BE2C (cell line): Measurements from ENCODE around the gene DAP3.
"Not testable (repeated sequence)": the region's sequence is repeated elsewhere in the genome, so short reads cannot be mapped to it uniquely, and the experiment has no call there.

Experiments used
- DNase-seq: peaks from one replicate; pipeline ENCODE4 v3.0.0-alpha.2; 2020
- H3K27me3 ChIP-seq: fragments of 250-450 bp; sonication (Bioruptor Pico); 2 replicates; pipeline ENCODE4 v1.5.1; 2020; ENCODE audit warnings: mild to moderate bottlenecking
- H3K36me3 ChIP-seq: fragments of 250-450 bp; sonication (Bioruptor Pico); 2 replicates; pipeline ENCODE4 v1.5.1; 2020; ENCODE audit warnings: mild to moderate bottlenecking
- H3K4me1 ChIP-seq: fragments of 250-450 bp; sonication (Bioruptor Pico); 2 replicates; pipeline ENCODE4 v1.5.1; 2020
- H3K4me3 ChIP-seq: 2 replicates; pipeline ENCODE4 v1.5.1; 2011; ENCODE audit warnings: low read depth, low read length
- H3K9me3 ChIP-seq: fragments of 250-450 bp; sonication (Bioruptor Pico); 2 replicates; pipeline ENCODE4 v1.5.1; 2020
- TF ChIP-seq, protein P1 (sequence below): IDR thresholded peaks from 2 replicates; pipeline ENCODE4 v1.5.1; 2012; ENCODE audit warnings: mild to moderate bottlenecking, low read depth, low read length

DAP3 gene

DNA sequence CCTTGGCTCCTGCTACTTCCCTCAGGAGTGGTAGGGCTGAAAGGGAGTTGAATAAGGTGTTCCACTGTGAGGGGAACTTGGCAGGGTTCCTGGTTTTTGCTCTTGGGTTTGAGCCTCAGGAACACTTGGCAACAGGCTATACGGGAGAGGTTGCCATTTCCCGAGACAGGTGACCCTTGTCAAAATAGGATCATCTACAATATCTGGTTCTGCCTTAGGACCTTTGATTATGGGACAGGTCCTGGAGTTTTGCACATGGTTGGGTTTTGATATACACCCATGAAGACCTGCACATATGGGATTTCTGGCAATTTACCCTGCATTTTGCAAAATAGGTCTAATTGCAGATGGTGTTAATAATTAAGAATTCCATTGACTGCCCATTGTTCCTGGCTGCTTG lies 31.4 kb upstream of the DAP3 start:
- H3K36me3 ChIP-seq: peaks cover 31% of the 10 kb centered on the region
- H3K4me1 ChIP-seq: no peaks in the 10 kb centered on the region
- no peaks in the 10 kb centered on the region for H3K9me3 ChIP-seq
- no peak for DNase-seq
- H3K27me3 ChIP-seq: no peaks in the 10 kb centered on the region
- TF ChIP-seq, protein P1, sequence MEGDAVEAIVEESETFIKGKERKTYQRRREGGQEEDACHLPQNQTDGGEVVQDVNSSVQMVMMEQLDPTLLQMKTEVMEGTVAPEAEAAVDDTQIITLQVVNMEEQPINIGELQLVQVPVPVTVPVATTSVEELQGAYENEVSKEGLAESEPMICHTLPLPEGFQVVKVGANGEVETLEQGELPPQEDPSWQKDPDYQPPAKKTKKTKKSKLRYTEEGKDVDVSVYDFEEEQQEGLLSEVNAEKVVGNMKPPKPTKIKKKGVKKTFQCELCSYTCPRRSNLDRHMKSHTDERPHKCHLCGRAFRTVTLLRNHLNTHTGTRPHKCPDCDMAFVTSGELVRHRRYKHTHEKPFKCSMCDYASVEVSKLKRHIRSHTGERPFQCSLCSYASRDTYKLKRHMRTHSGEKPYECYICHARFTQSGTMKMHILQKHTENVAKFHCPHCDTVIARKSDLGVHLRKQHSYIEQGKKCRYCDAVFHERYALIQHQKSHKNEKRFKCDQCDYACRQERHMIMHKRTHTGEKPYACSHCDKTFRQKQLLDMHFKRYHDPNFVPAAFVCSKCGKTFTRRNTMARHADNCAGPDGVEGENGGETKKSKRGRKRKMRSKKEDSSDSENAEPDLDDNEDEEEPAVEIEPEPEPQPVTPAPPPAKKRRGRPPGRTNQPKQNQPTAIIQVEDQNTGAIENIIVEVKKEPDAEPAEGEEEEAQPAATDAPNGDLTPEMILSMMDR: no peak
- no peak overlapping the region for H3K4me3 ChIP-seq

DNA sequence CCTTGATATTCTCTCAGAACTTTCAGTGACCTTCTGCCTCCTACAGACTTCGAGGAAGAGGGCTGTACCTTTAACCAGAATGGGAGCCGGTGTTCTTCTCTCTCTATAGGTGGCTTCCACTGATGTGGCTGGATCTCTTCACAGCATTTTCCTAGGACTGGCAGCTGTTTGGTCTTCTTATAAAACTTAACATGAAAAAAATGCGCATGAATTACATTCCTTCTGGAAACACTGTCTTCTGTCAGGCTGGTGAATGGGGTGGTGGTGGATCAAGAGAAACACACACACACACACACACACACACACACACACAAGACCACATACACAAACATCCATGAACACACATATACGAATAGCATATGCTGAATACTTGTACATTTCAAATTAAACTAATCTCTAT lies 27.7 kb upstream of the DAP3 start:
- H3K27me3 ChIP-seq, DNase-seq, H3K4me3 ChIP-seq, H3K4me1 ChIP-seq, H3K9me3 ChIP-seq: not testable (repeated sequence)
- peaks cover 56% of the 10 kb centered on the region for H3K36me3 ChIP-seq

DNA sequence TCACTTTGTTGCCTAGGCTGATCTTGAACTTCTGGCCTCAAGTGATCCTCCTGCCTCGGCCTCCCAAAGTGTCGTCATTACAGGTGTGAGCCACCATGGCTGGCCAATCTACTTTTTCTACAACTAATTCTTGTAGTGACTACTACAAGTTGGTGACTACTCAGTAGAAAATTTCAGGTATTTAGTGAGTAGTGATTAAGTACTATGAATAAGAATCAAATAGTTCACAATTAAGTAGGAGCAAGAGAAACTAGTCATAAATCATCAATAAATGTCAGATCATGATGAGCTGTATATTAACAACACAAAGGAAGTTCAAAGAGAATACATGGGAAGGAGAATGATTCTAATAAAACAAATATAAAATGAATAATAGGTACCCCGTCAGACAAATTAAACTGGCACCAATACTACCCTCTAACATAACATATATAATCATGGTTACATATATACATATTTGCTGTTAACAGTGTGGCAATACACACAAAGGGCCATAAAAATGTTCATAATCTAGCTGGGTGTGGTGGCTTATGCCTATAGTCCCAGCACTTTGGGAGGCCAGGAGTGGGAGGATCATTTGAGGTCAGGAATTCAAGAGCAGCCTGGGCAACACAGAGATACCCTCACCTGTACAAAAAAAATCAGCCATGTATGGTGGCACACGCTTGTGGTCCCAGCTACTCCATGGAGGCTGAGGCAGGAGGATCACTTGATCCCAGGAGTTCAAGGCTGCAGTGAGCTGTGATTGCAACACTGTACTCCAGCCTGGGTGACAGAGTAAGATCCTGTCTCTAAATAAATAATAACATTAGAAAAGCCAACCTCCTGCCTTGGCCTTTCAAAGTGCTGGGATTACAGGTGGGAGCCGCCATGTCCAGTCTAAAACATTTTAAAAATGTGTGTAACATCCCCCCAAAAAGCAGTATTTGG lies 19.4 kb upstream of the DAP3 start:
- no peak for DNase-seq

DNA sequence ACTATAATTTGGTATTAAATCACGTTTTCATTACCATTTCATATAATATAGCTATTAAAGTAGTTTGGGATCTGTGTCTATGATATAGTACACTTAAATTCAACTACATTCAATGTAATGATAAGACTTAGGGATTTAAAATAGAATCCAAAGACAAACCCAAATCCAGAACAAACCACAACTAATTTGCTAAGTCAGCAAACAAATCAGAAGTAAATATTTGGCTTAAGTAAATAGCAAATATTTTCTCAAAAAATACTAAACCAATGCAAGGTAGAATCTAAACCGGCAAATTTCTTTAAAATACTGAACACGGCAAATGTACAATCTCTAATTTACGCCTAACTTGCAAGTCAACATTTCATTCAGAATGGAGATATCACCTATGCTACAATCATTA lies 17.1 kb upstream of the DAP3 start:
- Histone ChIP-seq H3K9me3 (no peaks in the 10 kb centered on the region), H3K27me3 (no peaks in the 10 kb centered on the region), H3K36me3 (peaks cover 87% of the 10 kb centered on the region), H3K4me1 (no peaks in the 10 kb centered on the region), H3K4me3 (no peak overlapping the region)
- TF ChIP-seq, protein P1: no peak
- DNase-seq: no peak

More for the DNA sequence above, 19.4 kb upstream of the DAP3 start:
- Histone ChIP-seq H3K4me3 (no peak overlapping the region), H3K27me3 (no peaks in the 10 kb centered on the region), H3K9me3 (no peaks in the 10 kb centered on the region), H3K4me1 (no peaks in the 10 kb centered on the region), H3K36me3 (peaks cover 83% of the 10 kb centered on the region)
- TF ChIP-seq, protein P1: no peak

DNA sequence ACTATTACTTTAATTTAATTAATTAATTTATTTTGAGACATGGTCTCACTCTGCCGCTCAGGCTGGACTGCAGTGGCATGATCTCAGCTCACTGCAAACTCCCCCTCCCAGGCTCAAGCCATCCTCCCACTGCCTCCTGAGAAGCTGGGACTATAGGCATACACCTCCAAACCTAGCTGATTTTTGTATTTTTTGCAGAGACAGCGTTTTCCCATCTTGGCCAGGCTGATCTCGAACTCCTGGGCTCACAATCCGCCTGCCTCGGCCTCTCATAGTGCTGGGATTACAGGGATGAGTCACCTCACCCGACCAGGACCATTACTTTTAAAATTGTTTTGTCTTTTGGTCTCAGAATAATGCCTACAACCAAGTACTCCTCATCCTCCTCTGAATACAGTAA lies 15.9 kb upstream of the DAP3 start:
- H3K36me3 ChIP-seq: peaks cover 88% of the 10 kb centered on the region
- no peaks in the 10 kb centered on the region for H3K9me3 ChIP-seq
- H3K4me3 ChIP-seq: no peak overlapping the region
- H3K4me1 ChIP-seq: no peaks in the 10 kb centered on the region
- DNase-seq: no peak
- TF ChIP-seq, protein P1: no peak
- H3K27me3 ChIP-seq: no peaks in the 10 kb centered on the region

DNA sequence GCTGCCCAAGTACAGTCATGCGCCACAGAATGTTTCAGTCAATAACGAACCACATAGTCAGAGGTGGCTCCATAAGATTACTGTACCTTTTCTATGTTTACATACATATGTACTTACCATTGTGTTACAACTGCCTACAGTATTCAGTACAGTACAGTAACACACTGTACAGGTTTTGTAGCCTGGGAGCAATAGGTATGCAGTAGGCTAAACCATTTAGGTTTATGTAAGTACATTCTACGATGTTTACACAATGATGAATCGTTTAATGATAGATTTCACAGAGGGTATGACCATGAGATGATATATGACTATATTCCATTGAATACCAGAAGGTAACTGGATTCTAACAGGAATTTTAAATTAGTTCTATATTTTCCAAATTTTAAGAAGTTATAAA lies 10.9 kb upstream of the DAP3 start:
- H3K27me3 ChIP-seq: no peaks in the 10 kb centered on the region
- H3K4me3 ChIP-seq: no peak overlapping the region
- H3K36me3 ChIP-seq: peaks cover 67% of the 10 kb centered on the region
- no peaks in the 10 kb centered on the region for H3K9me3 ChIP-seq
- TF ChIP-seq, protein P1: no peak
- no peak for DNase-seq
- no peaks in the 10 kb centered on the region for H3K4me1 ChIP-seq

DNA sequence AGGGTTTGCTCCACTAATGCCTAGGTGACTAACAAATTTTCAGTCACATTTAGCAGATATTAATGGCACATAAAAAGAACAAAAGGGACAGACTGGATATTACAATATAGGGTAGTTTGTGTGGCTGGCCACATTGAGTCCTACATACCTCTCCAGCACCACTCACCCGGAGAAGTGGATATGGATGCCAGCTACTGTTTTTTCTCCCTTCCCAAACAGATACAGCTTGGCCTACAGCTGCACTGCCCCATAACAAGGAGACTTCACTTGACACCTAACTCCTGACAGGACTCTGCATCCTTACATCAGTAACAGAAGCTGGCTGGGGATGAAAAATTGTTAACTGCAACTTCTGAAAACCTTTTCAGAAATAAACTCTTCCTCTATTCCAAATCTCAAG lies 9.9 kb upstream of the DAP3 start:
- not testable (repeated sequence) for DNase-seq, H3K27me3 ChIP-seq, H3K4me1 ChIP-seq, H3K4me3 ChIP-seq, H3K9me3 ChIP-seq
- peaks cover 59% of the 10 kb centered on the region for H3K36me3 ChIP-seq
